Vagina (tissue), 2 donors: Measurements from ENCODE around the gene TEX48. TPM values are rescaled to one million over a fixed set of nuclear protein-coding genes. Genes with fewer than 3 reads are reported as not detected.

ENCODE experiments used
- DNase-seq, 2 donors: peaks; one replicate each; pipeline ENCODE4 v3.0.0-alpha.2; 2017; ENCODE audit errors: extremely low spot score in 2 of 2
- H3K27ac ChIP-seq: fragments of 200-600 bp; sonication (generic); one replicate; pipeline ENCODE4 v1.5.1; 2019
- H3K27me3 ChIP-seq: fragments of 200-600 bp; sonication (generic); one replicate; pipeline ENCODE4 v1.5.1; 2019
- H3K36me3 ChIP-seq, 2 donors: fragments of 200-600 bp; sonication (generic); one replicate each; pipeline ENCODE4 v1.5.1; 2017 to 2019
- H3K4me1 ChIP-seq: fragments of 200-600 bp; sonication (generic); one replicate; pipeline ENCODE4 v1.5.1; 2019
- H3K4me3 ChIP-seq, 2 donors: fragments of 200-600 bp; sonication (generic); 1 replicate in 1 of 2; 2 replicates in 1 of 2; pipeline ENCODE4 v1.5.1; 2016 to 2019
- H3K9me3 ChIP-seq: fragments of 200-600 bp; sonication (generic); one replicate; pipeline ENCODE4 v1.5.1; 2019
- POLR2A ChIP-seq, 2 donors: fragments of 450-650 bp; IDR thresholded peaks; one replicate each; pipeline ENCODE4 v1.6.1; 2017; ENCODE audit warnings: antibody characterized with exemption in 2 of 2, mild to moderate bottlenecking in 2 of 2, moderate library complexity in 2 of 2
- POLR2AphosphoS5 ChIP-seq, 2 donors: sonication (generic); formaldehyde crosslinking; IDR thresholded peaks; one replicate each; pipeline ENCODE4 v1.9.0; 2017; ENCODE audit warnings: antibody characterized with exemption in 2 of 2, mild to moderate bottlenecking in 2 of 2, low read depth in 1 of 2; ENCODE audit not compliant: insufficient read depth in 1 of 2
- intact Hi-C: fragments of 100-400 bp; cut with DNase I; formaldehyde crosslinking; loops from one replicate; pipeline ENCODE4 v1.15.1; 2023
- total RNA-seq: library from RNA; depleted of rRNA; stranded (reverse); fragments of >200 nt; gene quantifications from one replicate; pipeline ENCODE4 v1.2.3, GENCODE V29; 2016
- TF ChIP-seq, protein P1 (sequence below), 3 experiments: fragments of 450-650 bp in 2 of 3; fragments of 200-600 bp in 1 of 3; sonication (generic) in 1 of 3; IDR thresholded peaks; one replicate each; pipeline ENCODE4 v1.5.1; 2017 to 2019; ENCODE audit warnings: antibody characterized with exemption in 3 of 3, mild to moderate bottlenecking in 2 of 3, moderate library complexity in 2 of 3

Gene TEX48
- total RNA-seq, 1 donor from 2014 or later, result not detected

DNA sequence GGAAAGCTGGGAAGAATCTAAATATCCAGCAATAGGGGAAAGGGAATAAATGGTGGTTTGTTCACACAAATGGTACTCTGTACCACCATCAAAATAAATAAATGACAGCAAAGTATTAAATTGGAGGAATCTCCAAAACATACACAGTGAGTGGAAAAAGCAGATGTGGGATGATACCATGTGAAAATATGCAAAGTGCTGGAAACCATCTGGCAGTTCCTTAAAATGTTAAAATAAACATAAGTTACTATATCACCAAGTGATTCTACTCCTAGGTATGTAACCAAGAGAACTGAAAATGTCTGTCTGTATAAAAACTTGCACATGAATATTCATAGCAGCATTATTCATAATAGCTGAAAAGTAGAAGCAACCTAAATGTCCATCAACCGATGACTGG, 41.9 kb upstream of the TEX48 start:
- no peaks in the 10 kb centered on the region for H3K36me3 ChIP-seq
- no peak overlapping the region for H3K4me3 ChIP-seq
- H3K9me3 ChIP-seq, result no peaks in the 10 kb centered on the region
- H3K27me3 ChIP-seq, result no peaks in the 10 kb centered on the region
- no peak for TF ChIP-seq POLR2AphosphoS5 (IDR thresholded peaks at IDR 0.05; ENCODE audit: insufficient read depth in 1 of 2, low read depth in 1 of 2)
- no peak for TF ChIP-seq POLR2A (IDR thresholded peaks at IDR 0.05)
- TF ChIP-seq, protein P1, sequence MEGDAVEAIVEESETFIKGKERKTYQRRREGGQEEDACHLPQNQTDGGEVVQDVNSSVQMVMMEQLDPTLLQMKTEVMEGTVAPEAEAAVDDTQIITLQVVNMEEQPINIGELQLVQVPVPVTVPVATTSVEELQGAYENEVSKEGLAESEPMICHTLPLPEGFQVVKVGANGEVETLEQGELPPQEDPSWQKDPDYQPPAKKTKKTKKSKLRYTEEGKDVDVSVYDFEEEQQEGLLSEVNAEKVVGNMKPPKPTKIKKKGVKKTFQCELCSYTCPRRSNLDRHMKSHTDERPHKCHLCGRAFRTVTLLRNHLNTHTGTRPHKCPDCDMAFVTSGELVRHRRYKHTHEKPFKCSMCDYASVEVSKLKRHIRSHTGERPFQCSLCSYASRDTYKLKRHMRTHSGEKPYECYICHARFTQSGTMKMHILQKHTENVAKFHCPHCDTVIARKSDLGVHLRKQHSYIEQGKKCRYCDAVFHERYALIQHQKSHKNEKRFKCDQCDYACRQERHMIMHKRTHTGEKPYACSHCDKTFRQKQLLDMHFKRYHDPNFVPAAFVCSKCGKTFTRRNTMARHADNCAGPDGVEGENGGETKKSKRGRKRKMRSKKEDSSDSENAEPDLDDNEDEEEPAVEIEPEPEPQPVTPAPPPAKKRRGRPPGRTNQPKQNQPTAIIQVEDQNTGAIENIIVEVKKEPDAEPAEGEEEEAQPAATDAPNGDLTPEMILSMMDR (IDR thresholded peaks at IDR 0.05), result no peak
- intact Hi-C loops, result no loop called here
- DNase-seq, result no peak
- H3K27ac ChIP-seq, result no peak overlapping the region
- peaks cover 12% of the 10 kb centered on the region for H3K4me1 ChIP-seq

DNA sequence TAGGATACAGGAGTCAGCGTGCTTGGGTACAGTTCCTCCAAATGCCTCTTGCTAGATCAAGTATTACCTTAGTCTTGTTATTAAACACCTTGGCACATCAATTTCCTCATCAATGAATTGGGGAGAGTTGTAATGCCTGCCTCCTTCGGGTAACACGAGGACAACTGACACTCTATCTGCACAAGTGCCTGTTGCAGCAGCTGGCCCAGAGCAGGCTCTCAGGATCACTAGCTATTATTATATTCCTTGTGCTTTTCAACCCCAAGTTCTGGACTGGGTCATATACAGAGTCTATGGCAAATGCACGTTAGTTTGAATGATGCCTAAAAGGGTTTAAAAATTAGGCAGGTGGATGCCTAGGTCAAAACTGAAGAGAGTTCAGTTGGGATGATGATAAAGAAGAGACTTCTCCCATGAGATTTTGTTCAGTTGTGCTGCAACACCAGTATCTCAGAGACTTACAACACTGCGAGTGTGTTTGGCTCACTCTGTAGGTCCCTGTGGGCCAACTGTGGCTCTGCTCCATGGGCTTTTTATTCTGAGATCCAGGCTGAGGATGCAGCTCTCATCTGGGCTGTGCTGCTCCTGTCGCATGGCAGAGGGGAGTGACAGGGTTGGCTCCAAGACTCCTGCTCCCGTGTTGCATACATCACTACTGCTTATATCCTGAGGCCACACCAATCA, 41.1 kb upstream of the TEX48 start:
- intact Hi-C loops, result no loop called here
- no peaks in the 10 kb centered on the region for H3K9me3 ChIP-seq

DNA sequence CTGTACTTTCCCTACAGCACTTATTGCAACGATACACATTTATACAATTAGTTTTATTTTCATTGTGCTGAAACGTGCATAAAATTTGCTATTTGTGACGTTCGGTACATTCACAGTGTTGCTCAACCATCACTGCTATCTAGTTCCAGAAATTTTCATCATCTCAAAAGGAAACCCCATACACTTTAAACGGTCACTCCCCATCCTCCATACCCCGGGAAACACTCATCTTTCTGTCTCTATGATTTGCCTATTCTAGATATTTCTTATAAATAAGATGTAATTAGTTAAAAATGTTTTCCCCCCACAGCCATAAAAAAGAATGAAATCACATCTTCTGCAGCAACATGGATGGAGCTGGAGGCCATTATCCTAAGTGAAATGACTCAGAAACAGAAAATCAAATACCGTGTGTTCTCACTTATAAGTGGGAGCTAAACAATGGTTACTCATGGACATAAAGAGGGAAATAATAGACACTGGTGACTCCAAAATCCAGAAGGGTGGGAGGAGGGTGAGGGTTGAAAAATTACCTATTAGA, 40.2 kb upstream of the TEX48 start:
- DNase-seq, result no peak
- no peaks in the 10 kb centered on the region for H3K36me3 ChIP-seq
- H3K4me1 ChIP-seq, result peaks cover 12% of the 10 kb centered on the region
- H3K4me3 ChIP-seq, result no peak overlapping the region
- no peak overlapping the region for H3K27ac ChIP-seq
- H3K9me3 ChIP-seq, result no peaks in the 10 kb centered on the region
- intact Hi-C loops, result no loop called here
- H3K27me3 ChIP-seq, result no peaks in the 10 kb centered on the region
- TF ChIP-seq POLR2AphosphoS5 (IDR thresholded peaks at IDR 0.05; ENCODE audit: insufficient read depth in 1 of 2, low read depth in 1 of 2), result no peak
- TF ChIP-seq, protein P1 (IDR thresholded peaks at IDR 0.05), result no peak
- TF ChIP-seq POLR2A (IDR thresholded peaks at IDR 0.05), result no peak

More for the DNA sequence above, 41.1 kb upstream of the TEX48 start:
- TF ChIP-seq POLR2A (IDR thresholded peaks at IDR 0.05) (no peak), POLR2AphosphoS5 (IDR thresholded peaks at IDR 0.05; ENCODE audit: insufficient read depth in 1 of 2, low read depth in 1 of 2) (no peak)
- TF ChIP-seq, protein P1 (IDR thresholded peaks at IDR 0.05), result no peak
- no peak for DNase-seq
- no peaks in the 10 kb centered on the region for H3K36me3 ChIP-seq
- no peak overlapping the region for H3K27ac ChIP-seq
- peaks cover 12% of the 10 kb centered on the region for H3K4me1 ChIP-seq
- no peaks in the 10 kb centered on the region for H3K27me3 ChIP-seq
- no peak overlapping the region for H3K4me3 ChIP-seq

DNA sequence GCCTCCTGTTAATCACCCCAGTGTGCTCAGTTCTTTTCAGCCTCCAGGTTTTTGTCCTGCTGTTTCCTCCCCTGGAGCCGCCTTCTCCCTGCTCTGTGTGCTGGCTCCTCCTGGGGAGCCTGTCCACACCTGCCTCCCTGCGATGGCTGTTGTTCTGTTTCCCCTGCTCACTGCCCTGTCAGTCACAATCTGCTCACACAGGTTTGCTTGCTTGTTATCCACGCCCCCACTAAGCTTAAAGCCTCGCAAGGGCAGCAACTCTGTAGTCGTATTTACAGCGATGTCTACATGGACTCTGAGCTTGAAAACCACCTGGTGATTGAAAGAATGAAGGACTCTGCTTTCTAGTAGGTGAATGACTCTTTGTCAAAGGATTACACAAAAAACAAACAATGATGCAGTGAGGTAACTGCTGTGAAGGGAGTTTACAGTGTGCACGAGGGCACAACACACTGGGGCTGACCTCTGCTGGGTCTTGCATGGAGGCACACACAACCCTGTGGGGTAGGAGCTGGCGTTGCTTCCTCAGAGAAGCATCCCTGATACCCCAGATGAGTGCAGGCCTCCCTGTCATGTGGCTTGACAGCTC, 39.6 kb upstream of the TEX48 start:
- Histone ChIP-seq H3K36me3 (no peaks in the 10 kb centered on the region), H3K27me3 (no peaks in the 10 kb centered on the region), H3K9me3 (no peaks in the 10 kb centered on the region), H3K27ac (no peak overlapping the region), H3K4me3 (no peak overlapping the region), H3K4me1 (peaks cover 12% of the 10 kb centered on the region)
- TF ChIP-seq, protein P1 (IDR thresholded peaks at IDR 0.05), result no peak
- TF ChIP-seq POLR2A (IDR thresholded peaks at IDR 0.05), result no peak
- no peak for TF ChIP-seq POLR2AphosphoS5 (IDR thresholded peaks at IDR 0.05; ENCODE audit: insufficient read depth in 1 of 2, low read depth in 1 of 2)
- intact Hi-C loops, result no loop called here
- DNase-seq, result no peak
